GM18526 (cell line): ENCODE measurements around the gene FBXO3.

Experiments
- POLR2A ChIP-seq: IDR thresholded peaks from 3 replicates; pipeline ENCODE4 v1.6.1; 2011; ENCODE audit not compliant: insufficient read length; ENCODE audit errors: extremely low read depth

Gene FBXO3

DNA sequence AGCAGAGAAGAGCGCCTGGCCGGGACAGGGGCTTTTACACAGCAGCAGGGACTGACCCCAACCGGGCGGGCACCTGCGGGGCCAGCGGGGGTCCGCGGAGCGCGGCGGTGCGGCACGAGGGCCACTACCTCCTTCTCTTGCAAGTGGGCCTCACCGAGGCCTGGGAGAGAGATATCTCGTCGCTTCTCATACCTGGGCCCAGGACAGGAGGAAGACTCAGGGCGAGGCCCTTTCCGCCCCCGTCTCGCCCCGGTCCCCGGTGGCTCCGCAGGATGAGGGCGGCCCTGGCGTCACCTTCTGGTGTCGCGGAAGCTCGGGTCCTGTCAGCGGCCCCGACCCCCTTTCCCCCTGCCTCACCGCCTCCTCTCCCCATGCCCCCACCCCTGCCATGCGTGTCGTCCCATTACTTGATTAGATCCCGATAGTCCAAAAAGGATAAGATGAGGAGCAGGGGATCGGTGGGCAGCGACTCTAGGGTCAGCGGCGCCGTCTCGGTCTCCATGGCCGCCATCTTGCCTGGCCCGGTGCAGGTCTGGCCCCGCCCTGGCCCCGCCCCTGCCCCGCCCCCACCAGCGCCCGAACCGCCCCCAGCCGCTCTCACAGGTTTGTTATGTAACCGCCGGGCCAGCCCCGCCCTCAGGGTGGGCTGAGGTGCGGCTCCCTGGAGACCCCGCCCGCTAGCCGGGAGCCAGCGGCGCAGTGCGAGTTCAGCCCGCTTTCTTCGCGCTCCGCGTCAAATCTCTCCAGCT lies at the start of gene FBXO3:
TSS of gene FBXO3 (minus strand) at position 534 of the 749 bp plus-strand sequence. CDS start at position 511, 23 bp downstream.
- TF ChIP-seq POLR2A: peak; percentile 85

DNA sequence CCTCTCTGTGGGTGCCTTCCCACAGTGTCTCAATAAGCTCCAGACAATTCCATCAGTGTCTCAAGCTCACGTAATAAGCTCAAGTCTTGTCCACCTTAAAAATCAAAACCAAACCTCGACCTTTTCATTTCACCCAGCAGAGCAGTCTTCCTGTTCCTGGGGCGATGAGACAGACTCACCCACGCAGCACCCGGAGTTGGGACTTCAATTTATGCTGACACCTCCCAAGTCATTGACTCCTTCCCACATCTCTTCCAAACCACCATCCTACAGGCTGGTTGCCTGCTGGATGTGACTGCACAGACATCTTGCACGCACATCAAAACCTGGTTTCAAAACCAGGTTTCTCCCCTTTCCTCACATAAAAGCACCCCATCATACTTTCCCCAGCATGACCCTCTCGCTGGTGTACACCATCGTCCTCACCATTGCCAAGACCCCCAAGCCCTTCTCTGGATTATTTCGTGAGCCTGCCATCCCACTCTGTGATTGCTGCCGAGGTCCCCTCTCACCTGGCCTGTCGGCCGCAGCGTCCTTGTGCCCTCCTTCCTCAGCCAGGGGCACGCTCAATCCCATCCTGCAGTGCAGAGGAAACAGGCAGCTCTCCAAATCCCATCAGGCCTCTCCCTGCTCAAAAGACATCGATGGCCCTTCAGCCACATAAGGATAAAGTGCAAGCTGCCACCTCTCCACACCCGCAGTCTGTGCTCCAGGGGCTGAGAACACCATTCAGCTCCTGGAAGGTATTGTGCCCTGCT lies 45.1 kb upstream of the FBXO3 start:
- no peak for TF ChIP-seq POLR2A

GRCh38 chr11:33808228-33808828 lies 34.0 kb upstream of the FBXO3 start:
- TF ChIP-seq POLR2A: no peak

GRCh38 chr11:33804471-33804870 lies 30.2 kb upstream of the FBXO3 start:
- TF ChIP-seq POLR2A: no peak

DNA sequence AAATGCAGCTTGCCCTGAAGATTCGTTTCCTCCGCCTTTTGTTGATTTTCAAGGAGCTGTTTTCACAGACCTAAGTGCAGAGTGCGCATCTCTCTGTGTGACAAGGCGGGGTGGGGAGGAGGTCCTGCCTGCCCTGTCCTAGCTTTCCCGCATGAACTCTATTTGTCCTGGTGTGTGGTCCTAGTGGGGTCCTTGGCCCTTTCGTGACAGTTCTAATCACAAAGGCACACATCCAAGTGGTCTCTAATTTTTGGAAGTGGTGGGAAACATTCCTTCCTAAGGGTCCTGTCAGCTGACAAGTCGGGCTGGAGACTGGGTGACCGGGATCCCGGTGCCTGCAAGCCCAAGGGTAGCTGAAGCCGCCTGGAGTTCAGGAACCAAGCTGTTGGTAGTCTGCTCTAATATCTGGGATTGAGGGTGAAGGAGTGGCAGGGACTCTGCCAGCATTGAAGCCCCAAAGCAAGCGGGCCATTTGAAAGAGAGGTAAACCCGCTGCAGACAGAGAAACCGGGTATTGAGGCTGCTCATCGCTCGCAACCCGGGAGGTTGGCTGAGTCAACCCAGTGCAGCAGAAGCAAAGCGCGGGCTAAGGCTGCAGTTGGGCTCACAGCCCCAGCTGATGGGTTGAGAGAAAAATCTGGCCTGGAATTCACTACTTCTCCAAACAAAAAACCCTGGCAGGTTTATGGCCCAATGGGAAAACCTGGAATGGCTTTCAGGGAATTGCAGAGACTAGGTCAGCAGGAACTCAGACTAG lies 28.1 kb upstream of the FBXO3 start:
- no peak for TF ChIP-seq POLR2A

DNA sequence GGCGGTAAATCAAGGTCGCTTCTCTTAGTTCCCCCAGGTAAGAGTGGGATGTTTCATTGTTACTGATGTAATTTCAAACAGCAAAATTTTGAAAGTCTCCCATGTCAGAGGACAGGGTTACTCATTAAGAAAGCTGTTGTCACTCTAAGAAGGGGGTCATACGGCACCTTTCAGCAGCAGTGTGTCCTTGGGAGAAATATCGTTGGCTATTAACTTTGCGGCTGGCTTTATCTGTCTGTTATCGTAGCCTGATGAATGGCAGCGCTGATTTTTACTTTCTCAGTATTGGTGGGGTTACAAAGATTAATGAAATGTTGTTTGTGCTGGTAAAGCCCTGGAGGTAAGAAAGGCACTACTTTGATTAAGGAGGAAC lies 27.5 kb upstream of the FBXO3 start:
- no peak for TF ChIP-seq POLR2A

DNA sequence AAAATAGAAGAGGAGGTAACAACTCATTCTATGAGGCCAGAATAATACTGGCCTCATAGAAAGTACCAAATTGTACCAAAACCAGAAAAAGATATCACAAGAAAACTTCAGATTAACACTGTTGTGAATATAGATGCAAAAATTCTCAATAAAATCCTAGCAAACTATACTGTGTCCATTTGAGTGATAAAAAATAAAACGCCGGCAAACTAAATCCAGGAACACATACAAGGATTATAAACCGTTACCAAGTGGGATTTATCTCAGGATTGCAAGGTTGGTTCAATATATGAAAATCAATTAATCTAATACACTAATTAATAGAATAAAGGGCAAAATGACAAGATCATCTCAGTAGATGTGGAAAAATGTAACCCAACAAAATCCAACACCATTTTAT lies 23.6 kb upstream of the FBXO3 start:
- TF ChIP-seq POLR2A: no peak

GRCh38 chr11:33790040-33790439 lies 15.7 kb upstream of the FBXO3 start:
- TF ChIP-seq POLR2A: no peak

DNA sequence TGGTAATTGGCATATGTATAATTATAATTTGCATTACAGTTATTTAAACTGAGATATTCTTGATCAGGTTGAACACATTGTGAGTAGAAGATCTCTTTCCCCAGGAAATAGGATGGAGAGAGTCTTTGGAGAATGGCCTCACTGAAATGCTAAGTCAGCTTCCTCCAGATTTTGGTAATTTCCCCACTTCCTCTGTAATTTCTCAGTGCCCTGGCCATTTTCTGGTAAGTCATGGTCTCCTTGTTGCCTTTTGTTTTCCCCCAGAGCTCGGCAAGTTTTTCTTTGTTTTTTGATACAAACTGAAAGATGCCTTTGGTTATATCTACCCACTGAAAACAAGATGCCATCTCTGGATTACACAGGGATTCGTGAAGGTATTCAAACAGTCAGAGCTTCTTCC lies 12.8 kb upstream of the FBXO3 start:
- no peak for TF ChIP-seq POLR2A

DNA sequence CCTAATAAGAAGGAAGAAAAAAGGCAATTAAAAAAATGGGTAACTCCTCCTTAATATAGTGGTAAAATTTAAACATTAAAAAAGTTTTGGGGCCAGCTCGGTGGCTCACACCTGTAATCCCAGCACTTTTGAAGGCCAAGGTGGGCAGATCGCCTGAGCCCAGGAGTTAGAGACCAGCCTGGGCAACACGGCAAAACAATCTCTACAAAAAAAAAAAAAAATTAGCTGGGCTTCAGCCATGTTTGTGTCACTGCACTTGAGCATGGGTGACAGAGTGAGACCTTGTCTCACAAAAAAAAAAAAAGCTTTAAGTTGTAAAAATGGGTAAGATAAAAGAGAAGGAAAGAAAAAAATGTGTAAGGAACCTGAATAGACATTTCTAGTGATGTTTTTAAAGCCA lies 11.3 kb upstream of the FBXO3 start:
- TF ChIP-seq POLR2A: no peak

- TF ChIP-seq POLR2A: no peak
Measured at GRCh38 chr11:33779849-33780528, 5.7 kb upstream of the FBXO3 start.

DNA sequence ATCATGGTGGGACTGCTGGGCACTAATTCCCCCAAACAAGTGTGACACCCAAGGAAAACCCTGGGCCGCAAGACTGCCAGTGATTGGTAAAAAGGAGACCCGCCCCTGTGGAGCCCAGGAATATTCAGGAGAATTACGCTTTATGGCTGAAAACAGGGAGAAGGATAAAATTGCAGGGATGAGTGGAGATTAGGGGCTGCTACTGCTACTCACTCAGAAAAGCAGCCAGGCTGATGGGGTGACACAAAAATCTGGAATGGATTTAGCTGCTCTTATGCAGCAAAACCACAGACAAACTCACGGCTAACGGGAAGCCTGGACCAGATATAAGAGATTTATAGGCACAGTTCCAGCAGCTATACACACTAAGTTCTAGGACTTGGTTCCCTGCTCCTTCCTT lies 4.4 kb upstream of the FBXO3 start:
- TF ChIP-seq POLR2A: no peak

GRCh38 chr11:33777906-33778305 lies 3.6 kb upstream of the FBXO3 start:
- TF ChIP-seq POLR2A: no peak

DNA sequence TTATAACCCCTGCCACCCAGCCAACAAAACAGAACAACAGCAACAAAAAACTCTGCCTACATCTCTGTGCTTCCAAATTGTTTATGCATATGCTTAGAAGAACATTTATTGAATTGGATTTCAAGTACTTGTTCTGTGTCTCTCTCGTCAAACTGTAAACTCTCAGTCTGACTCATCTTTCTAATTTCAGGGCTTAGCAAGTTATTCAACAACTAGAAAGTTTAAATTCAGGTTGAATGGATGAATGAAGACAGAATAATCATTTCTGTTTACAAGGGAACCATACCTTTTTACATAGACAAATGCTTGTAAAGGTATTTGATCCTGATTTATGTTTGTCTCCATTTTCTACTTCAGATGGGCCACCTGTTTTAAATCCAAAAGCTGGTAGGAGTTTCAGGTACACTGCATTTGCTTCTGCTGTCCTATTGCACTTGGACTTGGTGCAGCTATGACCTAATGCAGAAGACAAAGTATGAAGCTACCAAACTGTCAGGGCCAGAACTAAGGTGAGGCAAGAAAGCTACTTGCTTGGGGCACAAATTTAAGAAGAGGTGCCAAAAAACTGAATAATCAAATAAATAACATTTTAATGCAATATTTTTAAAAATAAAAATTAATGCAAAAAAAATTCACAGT lies 1.6 kb upstream of the FBXO3 start:
- TF ChIP-seq POLR2A: no peak

- no peak for TF ChIP-seq POLR2A
Measured at GRCh38 chr11:33775467-33775807, 1.1 kb upstream of the FBXO3 start.
